K562 (cell line): ENCODE results near the gene CAPRIN2. TPM values are rescaled to one million over a fixed set of nuclear protein-coding genes. Genes with fewer than 3 reads are reported as not detected.

Experiments
- CBFB ChIP-seq: sonication (generic); formaldehyde crosslinking; IDR thresholded peaks from 2 replicates; pipeline ENCODE4 v1.4.0; 2020; ENCODE audit warnings: mild to moderate bottlenecking, missing genetic modification reagents
- HNRNPK ChIP-seq: fragments of 200-400 bp; formaldehyde crosslinking; IDR thresholded peaks from one replicate; pipeline ENCODE4 v1.6.1; 2018; ENCODE audit warnings: mild to moderate bottlenecking, low read depth, low read length; ENCODE audit not compliant: poor library complexity, severe bottlenecking
- KLF6 ChIP-seq: fragments of 250-450 bp; sonication (Bioruptor Pico); IDR thresholded peaks from 2 replicates; pipeline ENCODE4 v1.4.0; 2020; ENCODE audit warnings: mild to moderate bottlenecking, moderate library complexity, borderline replicate concordance
- POLR2AphosphoS2 ChIP-seq: IDR thresholded peaks from 2 replicates; pipeline ENCODE4 v1.6.1; 2012; ENCODE audit warnings: low read length, improper control_type of control experiment
- RHOXF2B ChIP-seq: fragments of 250-450 bp; sonication (Bioruptor Pico); conservative IDR thresholded peaks from 2 replicates; pipeline ENCODE4 v1.5.1; 2021
- SLC30A9 ChIP-seq: fragments of 250-450 bp; sonication (Bioruptor Pico); IDR thresholded peaks from 2 replicates; pipeline ENCODE4 v1.8.0; 2022; ENCODE audit warnings: mild to moderate bottlenecking, moderate library complexity
- ZNF324 ChIP-seq: fragments of 250-450 bp; sonication (Bioruptor Pico); IDR thresholded peaks from 2 replicates; pipeline ENCODE4 v1.4.0; 2020; ENCODE audit warnings: mild to moderate bottlenecking
- ZNF699 ChIP-seq: fragments of 250-450 bp; sonication (Bioruptor Pico); IDR thresholded peaks from 2 replicates; pipeline ENCODE4 v1.8.0; 2021; ENCODE audit warnings: mild to moderate bottlenecking, moderate library complexity; ENCODE audit not compliant: insufficient replicate concordance
- polyA plus RNA-seq, 8 experiments: library from polyadenylated mRNA; depleted of rRNA in 4 of 8; stranded (reverse) in 5 of 8; unstranded in 3 of 8; fragments of >200 nt; fragmentation: Nextera tagmentation in 2 of 8; fragmentation: Illumina TruSeq in 1 of 8; extraction: Ambion mirVana in 2 of 8; extraction: Trizol in 1 of 8; gene quantifications; 2 replicates each; pipeline versions ENCODE4 v1.2.1 to v1.2.3, GENCODE V29; 2011 to 2014; ENCODE audit warnings: inconsistent platforms in 1 of 8, missing spikeins in 1 of 8
- total RNA-seq, 7 experiments: library from RNA; depleted of rRNA in 6 of 7; stranded (reverse); fragments of >200 nt in 6 of 7; fragmentation: Illumina TruSeq in 2 of 7; extraction: Trizol in 2 of 7; gene quantifications; 2 replicates each; pipeline versions ENCODE4 v1.2.1 to v1.2.3, GENCODE V29; 2011 to 2021; ENCODE audit warnings: low replicate concordance in 1 of 7
- TF ChIP-seq, protein P1 (sequence below), 2 experiments: fragments of 450-650 bp; IDR thresholded peaks; 2 replicates each; pipeline ENCODE4 v1.6.1; 2016; ENCODE audit warnings: mild to moderate bottlenecking in 2 of 2, borderline replicate concordance in 1 of 2, low read depth in 1 of 2, moderate library complexity in 1 of 2
- TF ChIP-seq, protein P2 (sequence below): sonication (generic); formaldehyde crosslinking; IDR thresholded peaks from 2 replicates; pipeline ENCODE4 v1.8.1; 2023; ENCODE audit warnings: mild to moderate bottlenecking, missing genetic modification reagents
- TF ChIP-seq, protein P3 (sequence below): fragments of 250-450 bp; sonication (Bioruptor Pico); IDR thresholded peaks from 2 replicates; pipeline ENCODE4 v1.5.0; 2022; ENCODE audit warnings: mild to moderate bottlenecking
- TF ChIP-seq, protein P4 (sequence below): sonication (generic); formaldehyde crosslinking; IDR thresholded peaks from 2 replicates; pipeline ENCODE4 v1.8.0; 2023; ENCODE audit warnings: mild to moderate bottlenecking, missing genetic modification reagents

Gene CAPRIN2
- total and polyA plus RNA-seq, 9 of the 15 experiments (the other 6 are each of a cell fraction or from before 2014, with no cell fraction given), result 2.3 to 14.5 (median 8.9) TPM

- TF ChIP-seq, protein P1, sequence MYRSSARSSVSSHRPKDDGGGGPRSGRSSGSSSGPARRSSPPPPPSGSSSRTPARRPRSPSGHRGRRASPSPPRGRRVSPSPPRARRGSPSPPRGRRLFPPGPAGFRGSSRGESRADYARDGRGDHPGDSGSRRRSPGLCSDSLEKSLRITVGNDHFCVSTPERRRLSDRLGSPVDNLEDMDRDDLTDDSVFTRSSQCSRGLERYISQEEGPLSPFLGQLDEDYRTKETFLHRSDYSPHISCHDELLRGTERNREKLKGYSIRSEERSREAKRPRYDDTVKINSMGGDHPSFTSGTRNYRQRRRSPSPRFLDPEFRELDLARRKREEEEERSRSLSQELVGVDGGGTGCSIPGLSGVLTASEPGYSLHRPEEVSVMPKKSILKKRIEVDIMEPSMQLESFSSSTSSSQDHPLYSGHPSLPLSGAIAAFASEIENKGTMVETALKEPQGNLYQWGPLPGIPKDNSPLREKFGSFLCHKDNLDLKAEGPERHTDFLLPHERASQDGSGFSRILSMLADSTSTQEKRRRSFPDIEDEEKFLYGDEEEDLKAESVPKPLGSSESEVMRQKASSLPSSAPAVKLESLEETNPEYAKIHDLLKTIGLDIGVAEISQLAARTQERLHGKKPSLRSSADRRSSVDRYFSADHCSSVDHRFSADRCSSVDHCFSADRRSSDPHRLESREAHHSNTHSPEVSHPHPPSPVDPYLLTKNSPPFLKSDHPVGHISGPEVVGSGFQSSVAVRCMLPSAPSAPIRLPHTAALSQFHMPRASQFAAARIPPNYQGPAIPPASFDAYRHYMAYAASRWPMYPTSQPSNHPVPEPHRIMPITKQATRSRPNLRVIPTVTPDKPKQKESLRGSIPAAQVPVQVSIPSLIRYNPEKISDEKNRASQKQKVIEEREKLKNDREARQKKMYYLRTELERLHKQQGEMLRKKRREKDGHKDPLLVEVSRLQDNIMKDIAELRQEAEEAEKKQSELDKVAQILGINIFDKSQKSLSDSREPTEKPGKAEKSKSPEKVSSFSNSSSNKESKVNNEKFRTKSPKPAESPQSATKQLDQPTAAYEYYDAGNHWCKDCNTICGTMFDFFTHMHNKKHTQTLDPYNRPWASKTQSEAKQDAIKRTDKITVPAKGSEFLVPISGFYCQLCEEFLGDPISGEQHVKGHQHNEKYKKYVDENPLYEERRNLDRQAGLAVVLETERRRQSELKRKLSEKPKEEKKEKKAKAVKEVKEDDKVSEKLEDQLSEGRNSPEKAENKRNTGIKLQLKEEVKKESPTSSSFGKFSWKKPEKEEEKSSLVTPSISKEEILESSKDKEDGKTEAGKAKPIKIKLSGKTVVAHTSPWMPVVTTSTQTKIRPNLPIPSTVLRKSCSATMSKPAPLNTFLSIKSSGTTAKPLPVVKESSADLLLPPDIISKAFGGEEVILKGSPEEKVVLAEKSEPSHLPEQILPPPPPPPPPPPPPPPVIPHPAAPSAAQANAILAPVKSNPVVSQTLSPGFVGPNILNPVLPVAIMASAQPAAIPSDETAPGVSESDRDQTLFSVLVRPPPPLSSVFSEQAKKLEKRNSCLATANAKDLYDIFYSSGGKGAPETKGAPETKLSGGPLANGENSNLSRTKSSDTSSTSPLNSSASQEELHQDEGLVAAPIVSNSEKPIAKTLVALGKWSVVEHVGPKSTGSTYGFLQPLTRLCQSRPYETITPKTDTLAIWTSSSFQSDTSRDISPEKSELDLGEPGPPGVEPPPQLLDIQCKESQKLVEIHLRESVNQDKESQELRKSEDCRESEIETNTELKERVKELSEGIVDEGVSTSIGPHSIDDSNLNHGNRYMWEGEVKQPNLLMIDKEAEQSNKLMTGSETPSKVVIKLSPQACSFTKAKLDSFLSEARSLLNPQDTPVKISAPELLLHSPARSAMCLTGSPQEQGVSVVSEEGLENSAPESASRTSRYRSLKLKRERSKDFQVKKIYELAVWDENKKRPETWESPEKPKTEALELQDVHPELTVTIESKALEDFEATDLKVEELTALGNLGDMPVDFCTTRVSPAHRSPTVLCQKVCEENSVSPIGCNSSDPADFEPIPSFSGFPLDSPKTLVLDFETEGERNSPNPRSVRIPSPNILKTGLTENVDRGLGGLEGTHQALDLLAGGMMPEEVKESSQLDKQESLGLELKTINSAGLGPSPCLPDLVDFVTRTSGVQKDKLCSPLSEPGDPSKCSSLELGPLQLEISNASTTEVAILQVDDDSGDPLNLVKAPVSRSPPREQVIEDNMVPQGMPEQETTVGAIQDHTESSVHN (IDR thresholded peaks at IDR 0.05; ENCODE audit: borderline replicate concordance in 1 of 2, low read depth in 1 of 2), result no peak
- TF ChIP-seq, protein P2, sequence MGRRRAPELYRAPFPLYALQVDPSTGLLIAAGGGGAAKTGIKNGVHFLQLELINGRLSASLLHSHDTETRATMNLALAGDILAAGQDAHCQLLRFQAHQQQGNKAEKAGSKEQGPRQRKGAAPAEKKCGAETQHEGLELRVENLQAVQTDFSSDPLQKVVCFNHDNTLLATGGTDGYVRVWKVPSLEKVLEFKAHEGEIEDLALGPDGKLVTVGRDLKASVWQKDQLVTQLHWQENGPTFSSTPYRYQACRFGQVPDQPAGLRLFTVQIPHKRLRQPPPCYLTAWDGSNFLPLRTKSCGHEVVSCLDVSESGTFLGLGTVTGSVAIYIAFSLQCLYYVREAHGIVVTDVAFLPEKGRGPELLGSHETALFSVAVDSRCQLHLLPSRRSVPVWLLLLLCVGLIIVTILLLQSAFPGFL (CRISPR knock-in tag), result no peak
- TF ChIP-seq POLR2AphosphoS2 (no peak), HNRNPK (no peak), ZNF699 (CRISPR knock-in tag) (no peak), SLC30A9 (CRISPR knock-in tag) (no peak), CBFB (CRISPR knock-in tag) (no peak), RHOXF2B (CRISPR knock-in tag) (no peak), KLF6 (CRISPR knock-in tag) (no peak), ZNF324 (CRISPR knock-in tag) (no peak)
- TF ChIP-seq, protein P3, sequence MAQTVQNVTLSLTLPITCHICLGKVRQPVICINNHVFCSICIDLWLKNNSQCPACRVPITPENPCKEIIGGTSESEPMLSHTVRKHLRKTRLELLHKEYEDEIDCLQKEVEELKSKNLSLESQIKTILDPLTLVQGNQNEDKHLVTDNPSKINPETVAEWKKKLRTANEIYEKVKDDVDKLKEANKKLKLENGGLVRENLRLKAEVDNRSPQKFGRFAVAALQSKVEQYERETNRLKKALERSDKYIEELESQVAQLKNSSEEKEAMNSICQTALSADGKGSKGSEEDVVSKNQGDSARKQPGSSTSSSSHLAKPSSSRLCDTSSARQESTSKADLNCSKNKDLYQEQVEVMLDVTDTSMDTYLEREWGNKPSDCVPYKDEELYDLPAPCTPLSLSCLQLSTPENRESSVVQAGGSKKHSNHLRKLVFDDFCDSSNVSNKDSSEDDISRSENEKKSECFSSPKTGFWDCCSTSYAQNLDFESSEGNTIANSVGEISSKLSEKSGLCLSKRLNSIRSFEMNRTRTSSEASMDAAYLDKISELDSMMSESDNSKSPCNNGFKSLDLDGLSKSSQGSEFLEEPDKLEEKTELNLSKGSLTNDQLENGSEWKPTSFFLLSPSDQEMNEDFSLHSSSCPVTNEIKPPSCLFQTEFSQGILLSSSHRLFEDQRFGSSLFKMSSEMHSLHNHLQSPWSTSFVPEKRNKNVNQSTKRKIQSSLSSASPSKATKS (CRISPR knock-in tag), result no peak
- TF ChIP-seq, protein P4, sequence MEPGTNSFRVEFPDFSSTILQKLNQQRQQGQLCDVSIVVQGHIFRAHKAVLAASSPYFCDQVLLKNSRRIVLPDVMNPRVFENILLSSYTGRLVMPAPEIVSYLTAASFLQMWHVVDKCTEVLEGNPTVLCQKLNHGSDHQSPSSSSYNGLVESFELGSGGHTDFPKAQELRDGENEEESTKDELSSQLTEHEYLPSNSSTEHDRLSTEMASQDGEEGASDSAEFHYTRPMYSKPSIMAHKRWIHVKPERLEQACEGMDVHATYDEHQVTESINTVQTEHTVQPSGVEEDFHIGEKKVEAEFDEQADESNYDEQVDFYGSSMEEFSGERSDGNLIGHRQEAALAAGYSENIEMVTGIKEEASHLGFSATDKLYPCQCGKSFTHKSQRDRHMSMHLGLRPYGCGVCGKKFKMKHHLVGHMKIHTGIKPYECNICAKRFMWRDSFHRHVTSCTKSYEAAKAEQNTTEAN, result no peak
Measured at GRCh38 chr12:30695199-30696102, 59.3 kb downstream of the CAPRIN2 start, which contains the start of gene IPO8 (continued).
